Breast epithelium (tissue), 3 donors: Measurements from ENCODE around the gene REST.
A peak's percentile ranks its signal among the peaks of the same experiment; 100 is the strongest.

Experiments used
- CTCF ChIP-seq, 3 donors: fragments of 450-650 bp; IDR thresholded peaks; one replicate each; pipeline ENCODE4 v1.5.1; 2016 to 2017; ENCODE audit warnings: antibody characterized with exemption in 3 of 3, mild to moderate bottlenecking in 3 of 3, moderate library complexity in 3 of 3
- POLR2A ChIP-seq: fragments of 450-650 bp; IDR thresholded peaks from one replicate; pipeline ENCODE4 v1.6.1; 2016; ENCODE audit warnings: antibody characterized with exemption, mild to moderate bottlenecking, moderate library complexity

GRCh38 chr4:56978750-56979303, 71.1 kb downstream of the REST start, which contains the start of gene POLR2B:
- TF ChIP-seq CTCF (IDR thresholded peaks at IDR 0.05) (no peak), POLR2A (peak; percentile 75)
